ENCODE results near the gene RCOR2.
"Not testable (repeated sequence)": the region's sequence is repeated elsewhere in the genome, so short reads cannot be mapped to it uniquely, and the experiment has no call there.

The RCOR2 gene

GRCh38 chr11:63870351-63871140, 46.4 kb downstream of the RCOR2 start:
- H3K4me1 Mint-ChIP-seq = peaks cover 62 to 86% of the 10 kb centered on the region in 2 donors
- no peak overlapping the region for H3K27ac Mint-ChIP-seq
- ATAC-seq (replicated peaks) (peak in 1 of 2 donors; percentile 28), DNase-seq (no peak)
- peaks cover 11 to 37% of the 10 kb centered on the region in 2 donors for H3K36me3 Mint-ChIP-seq
- H3K4me3 Mint-ChIP-seq = peak overlapping the region in 1 of 2 donors; percentile 62
- H3K9me3 Mint-ChIP-seq = no peaks in the 10 kb centered on the region
- no peaks in the 10 kb centered on the region for H3K27me3 Mint-ChIP-seq

GRCh38 chr11:63869683-63870082, 47.3 kb downstream of the RCOR2 start:
- ATAC-seq (replicated peaks) = no peak
- peaks cover 8 to 39% of the 10 kb centered on the region in 2 donors for H3K36me3 Mint-ChIP-seq
- peak overlapping the region in 1 of 2 donors; percentile 51 for H3K4me3 Mint-ChIP-seq

GRCh38 chr11:63869171-63869591, 47.8 kb downstream of the RCOR2 start:
- DNase-seq (no peak), ATAC-seq (replicated peaks) (no peak)
- no peaks in the 10 kb centered on the region for H3K9me3 Mint-ChIP-seq

More at GRCh38 chr11:63869683-63870082, 47.3 kb downstream of the RCOR2 start:
- no peaks in the 10 kb centered on the region for H3K27me3 Mint-ChIP-seq
- peak overlapping the region; percentile 9 for H3K27ac Mint-ChIP-seq
- H3K4me1 Mint-ChIP-seq = peaks cover 67 to 93% of the 10 kb centered on the region in 2 donors
- H3K9me3 Mint-ChIP-seq = no peaks in the 10 kb centered on the region
- DNase-seq = no peak

GRCh38 chr11:63868399-63869064, 48.4 kb downstream of the RCOR2 start:
- ATAC-seq (replicated peaks) (no peak), DNase-seq (no peak)
- Mint-ChIP-seq H3K9me3 (no peaks in the 10 kb centered on the region), H3K4me1 (peaks cover 62 to 82% of the 10 kb centered on the region in 2 donors), H3K27me3 (no peaks in the 10 kb centered on the region), H3K4me3 (no peak overlapping the region), H3K36me3 (peaks cover 8 to 33% of the 10 kb centered on the region in 2 donors), H3K27ac (no peak overlapping the region)

More at GRCh38 chr11:63869171-63869591, 47.8 kb downstream of the RCOR2 start:
- peak overlapping the region in 1 of 2 donors; percentile 51 for H3K4me3 Mint-ChIP-seq
- no peak overlapping the region for H3K27ac Mint-ChIP-seq
- H3K36me3 Mint-ChIP-seq = peaks cover 8 to 34% of the 10 kb centered on the region in 2 donors
- H3K27me3 Mint-ChIP-seq = no peaks in the 10 kb centered on the region
- H3K4me1 Mint-ChIP-seq = peaks cover 62 to 88% of the 10 kb centered on the region in 2 donors

- H3K4me1 Mint-ChIP-seq = peaks cover 63 to 80% of the 10 kb centered on the region in 2 donors
- no peak overlapping the region for H3K4me3 Mint-ChIP-seq
- DNase-seq (no peak), ATAC-seq (replicated peaks) (no peak)
- no peak overlapping the region for H3K27ac Mint-ChIP-seq
- no peaks in the 10 kb centered on the region for H3K27me3 Mint-ChIP-seq
- peaks cover 11 to 37% of the 10 kb centered on the region in 2 donors for H3K36me3 Mint-ChIP-seq
- no peaks in the 10 kb centered on the region for H3K9me3 Mint-ChIP-seq
Observed at GRCh38 chr11:63867511-63867910, 49.5 kb downstream of the RCOR2 start.

DNA sequence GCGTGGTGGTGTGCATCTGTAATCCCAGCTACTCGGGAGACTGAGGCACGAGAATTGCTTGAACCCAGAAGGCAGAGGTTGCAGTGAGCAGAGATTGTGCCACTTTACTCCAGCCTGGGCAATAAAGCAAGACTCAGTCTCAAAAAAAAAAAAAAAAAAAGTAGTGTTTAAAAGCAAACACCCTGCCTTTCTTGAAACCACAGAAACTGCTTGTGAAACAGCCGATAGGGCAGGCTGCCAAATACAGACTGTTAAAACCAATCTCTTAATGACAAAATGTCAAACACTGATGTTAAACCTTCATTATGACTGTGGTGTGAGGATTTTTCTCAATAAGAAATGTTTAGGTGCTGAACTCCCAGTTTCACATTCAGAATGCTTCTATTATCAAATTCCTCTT, 50.8 kb downstream of the RCOR2 start:
- peak; percentile 63 for DNase-seq
- H3K4me1 Mint-ChIP-seq = peaks cover 57 to 74% of the 10 kb centered on the region in 2 donors
- peak overlapping the region; percentile 31 for H3K27ac Mint-ChIP-seq

DNA sequence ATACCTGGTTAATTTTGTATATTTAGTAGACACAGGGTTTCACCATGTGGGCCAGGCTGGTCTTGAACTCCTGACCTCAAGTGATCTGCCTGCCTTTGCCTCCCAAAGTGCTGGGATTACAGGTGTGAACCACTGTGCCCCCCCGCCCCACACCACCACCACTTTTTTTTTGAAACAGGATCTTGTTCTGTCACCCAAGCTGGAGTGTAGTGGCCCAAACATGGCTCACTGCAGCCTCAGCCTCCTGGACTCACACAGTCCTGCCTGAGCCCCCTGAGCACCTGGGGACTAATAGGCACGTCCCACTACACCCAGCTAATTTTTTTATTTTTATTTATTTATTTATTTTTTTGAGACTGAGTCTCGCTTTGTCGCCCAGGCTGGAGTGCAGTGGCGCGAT, 53.3 kb downstream of the RCOR2 start:
- Mint-ChIP-seq H3K4me1 (peaks cover 35 to 52% of the 10 kb centered on the region in 2 donors), H3K36me3 (peaks cover 20 to 41% of the 10 kb centered on the region in 2 donors)
- not testable (repeated sequence) for DNase-seq; H3K4me3 Mint-ChIP-seq; ATAC-seq (replicated peaks); H3K27me3 Mint-ChIP-seq; H3K9me3 Mint-ChIP-seq; H3K27ac Mint-ChIP-seq

More for the DNA sequence above, 50.8 kb downstream of the RCOR2 start:
- Mint-ChIP-seq H3K9me3 (no peaks in the 10 kb centered on the region), H3K4me3 (peak overlapping the region; percentile 39 to 73), H3K36me3 (peaks cover 18 to 43% of the 10 kb centered on the region in 2 donors), H3K27me3 (no peaks in the 10 kb centered on the region)
- ATAC-seq (replicated peaks) = peak; percentile 93 to 97

GRCh38 chr11:63862923-63863322, 54.0 kb downstream of the RCOR2 start:
- Mint-ChIP-seq H3K4me1 (peaks cover 33 to 51% of the 10 kb centered on the region in 2 donors), H3K36me3 (peaks cover 19 to 36% of the 10 kb centered on the region in 2 donors), H3K4me3 (no peak overlapping the region), H3K27ac (peak overlapping the region; percentile 48), H3K27me3 (no peaks in the 10 kb centered on the region), H3K9me3 (no peaks in the 10 kb centered on the region)
- DNase-seq (no peak), ATAC-seq (replicated peaks) (no peak)
